NCI-H1092 treated with DMSO at 0.1 percent for 48 hours (cell line): ENCODE results near the gene EOGT.

Source experiments
- DNase-seq: peaks from one replicate; lab custom pipeline; 2025; lab: John Stamatoyannopoulos, UW

Gene EOGT

DNA sequence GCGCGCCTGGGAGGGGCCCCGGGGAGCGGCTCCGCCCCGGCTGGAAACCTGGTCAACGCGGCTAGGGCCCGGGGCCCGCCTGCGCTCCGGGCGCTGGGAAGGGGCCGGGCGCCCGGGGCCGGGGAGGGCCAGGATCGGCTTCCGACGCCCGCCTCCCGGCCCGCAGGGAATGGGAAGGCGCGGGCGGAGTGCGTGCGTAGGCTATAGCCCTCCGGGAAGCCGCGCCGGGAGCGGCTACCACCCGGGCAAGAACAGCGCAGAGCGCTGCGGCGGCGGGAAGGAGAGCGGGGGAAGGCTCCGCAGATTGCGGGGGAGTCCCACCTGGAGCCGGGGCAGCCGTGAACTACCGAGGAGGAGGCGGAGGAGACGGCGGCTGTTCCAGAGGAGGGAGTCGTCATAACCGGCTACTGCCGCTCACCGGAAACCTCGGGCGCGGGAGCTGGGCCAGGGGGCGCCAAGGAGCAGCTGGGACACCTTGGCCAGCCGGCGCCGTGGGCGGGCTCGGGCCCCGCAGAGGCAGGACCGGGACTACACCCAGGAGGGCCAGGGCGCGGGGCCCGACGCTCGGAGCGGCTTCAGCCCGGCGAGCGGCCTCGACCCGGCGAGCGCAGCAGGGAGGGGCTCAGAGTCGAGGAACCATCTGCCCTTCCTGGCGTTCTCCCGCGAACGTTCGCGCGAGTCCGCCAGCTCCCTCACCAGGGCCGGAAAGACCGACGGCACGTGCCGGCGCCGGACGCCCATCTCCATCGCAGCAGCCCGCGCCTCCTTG is at the start of gene EOGT:
TSS of gene EOGT (minus strand) at position 432 of the 769 bp plus-strand sequence. CDS start 3,838 bp downstream, outside the sequence.
- peak; percentile 40 for DNase-seq

DNA sequence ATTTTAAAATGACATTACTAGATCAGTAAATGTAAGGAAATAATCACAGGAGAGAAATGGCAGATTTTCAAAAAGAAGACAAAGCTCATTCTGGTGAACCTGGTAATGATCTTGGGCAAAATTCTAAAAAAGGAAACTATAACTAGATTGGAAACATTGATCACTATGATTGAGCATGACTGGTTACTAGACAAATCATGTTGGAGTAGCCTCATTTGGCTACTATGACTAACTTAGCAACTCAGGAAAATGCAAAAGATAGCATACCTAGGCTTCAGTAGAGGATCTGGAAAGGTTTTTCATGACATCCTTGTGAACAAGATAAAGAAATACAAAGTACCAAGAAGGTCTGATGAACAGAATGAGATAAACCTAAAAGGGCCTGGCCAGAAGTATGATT is 46.2 kb upstream of the EOGT start:
- DNase-seq = no peak

DNA sequence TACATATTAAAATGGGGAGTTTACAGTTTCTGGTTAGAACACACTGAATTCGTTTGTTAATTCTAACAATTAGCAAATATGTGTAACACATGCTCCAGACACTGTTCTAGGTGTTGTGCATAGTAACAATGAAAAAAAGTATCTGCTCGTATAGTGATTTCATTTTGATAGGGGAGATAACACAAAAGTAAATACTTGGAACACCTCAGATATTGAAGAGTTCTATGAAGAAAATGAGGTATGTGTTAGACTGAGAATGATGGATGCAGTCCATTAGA is 45.4 kb upstream of the EOGT start:
- DNase-seq = no peak

DNA sequence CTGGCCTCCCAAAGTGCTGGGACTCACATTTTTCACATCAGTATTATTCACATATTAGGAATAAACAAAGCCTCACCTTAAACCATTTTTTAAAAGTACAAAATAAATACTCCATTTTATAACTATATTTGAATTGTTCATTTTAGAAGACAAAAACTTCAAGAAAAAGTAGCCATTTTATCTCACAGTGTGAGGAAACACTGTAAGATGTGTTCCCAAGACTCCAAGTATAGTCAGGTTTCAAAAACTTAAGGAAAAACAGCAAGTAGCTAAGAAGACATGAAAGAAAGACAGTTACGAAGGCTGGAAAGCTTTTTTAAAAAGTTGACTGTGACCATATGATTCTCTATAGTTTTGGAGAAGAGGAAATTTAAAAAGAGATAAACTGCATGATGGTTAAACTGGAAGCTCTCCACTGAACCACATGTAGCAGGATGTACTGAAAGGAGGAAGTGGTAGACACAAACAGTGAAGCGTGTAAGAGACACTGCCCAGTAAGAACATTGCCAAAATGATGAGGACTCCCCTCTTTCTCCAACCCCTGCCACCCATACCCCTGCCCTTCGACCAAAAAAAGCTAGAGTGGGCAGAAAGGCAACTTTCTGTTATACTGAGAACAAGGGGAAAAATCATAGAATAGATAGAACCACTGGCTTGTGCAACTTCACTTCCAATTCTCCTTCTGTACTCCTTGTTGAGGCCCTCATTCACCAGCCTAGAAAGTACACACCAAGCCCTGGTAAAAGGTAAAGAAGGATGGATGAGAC is 44.9 kb upstream of the EOGT start:
- DNase-seq = no peak

DNA sequence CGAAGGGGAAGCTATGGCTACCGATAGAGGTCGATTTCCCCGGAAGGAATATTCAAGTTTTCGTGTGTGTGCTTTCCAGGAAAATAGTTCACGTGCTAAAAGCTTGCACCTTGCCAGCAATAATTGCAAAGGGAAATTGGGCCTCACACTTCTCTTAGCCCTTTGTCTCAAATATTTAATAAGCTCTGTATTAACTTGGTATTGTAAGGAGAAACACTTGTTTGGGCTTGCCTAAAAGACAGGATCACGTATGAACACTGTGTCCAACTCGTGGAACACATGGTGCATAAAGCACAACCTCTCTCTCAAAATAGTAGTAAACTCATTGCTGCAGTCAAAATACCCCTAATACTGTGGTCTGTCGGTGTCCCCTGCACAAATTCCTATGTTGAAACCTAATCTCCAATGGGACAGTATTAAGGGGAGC is 39.0 kb upstream of the EOGT start:
- DNase-seq = no peak

DNA sequence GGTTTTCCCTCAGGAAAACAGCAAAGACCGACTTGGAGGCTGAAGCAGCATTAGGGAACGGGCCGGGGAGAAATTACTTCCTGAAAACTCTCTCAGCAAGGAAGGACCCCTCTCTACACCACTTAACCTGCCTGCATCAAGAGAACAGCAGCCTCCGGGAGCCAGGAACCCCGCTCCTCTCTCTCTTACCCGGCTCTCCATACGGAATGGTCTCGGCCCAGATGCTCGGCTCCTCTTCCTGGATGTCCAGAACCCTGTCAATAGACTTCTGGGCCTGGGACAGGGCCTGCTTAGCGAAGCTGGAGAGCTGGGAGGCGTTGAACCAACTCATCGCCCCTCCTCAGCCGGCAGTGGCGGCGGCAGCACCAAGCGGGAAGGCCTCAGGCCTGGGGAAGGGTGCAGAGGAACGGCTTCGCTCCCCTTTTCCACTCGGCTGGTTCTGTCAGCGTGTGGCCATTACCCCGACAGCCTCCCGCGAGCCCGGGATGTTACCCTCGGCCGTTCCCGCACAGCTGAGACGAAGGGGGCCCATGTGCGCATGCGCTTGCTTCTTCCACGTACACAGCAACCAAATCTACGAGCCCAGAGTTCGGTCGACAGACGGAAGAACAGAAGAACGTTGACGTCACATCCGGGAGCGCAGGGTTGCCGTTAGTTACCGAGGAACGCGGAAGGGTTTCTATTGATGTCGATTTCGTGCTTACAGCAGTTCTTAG is 38.4 kb upstream of the EOGT start, which contains the start of gene TMF1:
TSS of gene TMF1 (minus strand) at position 578 of the 716 bp plus-strand sequence. CDS start at position 331, 247 bp downstream.
- no peak for DNase-seq

DNA sequence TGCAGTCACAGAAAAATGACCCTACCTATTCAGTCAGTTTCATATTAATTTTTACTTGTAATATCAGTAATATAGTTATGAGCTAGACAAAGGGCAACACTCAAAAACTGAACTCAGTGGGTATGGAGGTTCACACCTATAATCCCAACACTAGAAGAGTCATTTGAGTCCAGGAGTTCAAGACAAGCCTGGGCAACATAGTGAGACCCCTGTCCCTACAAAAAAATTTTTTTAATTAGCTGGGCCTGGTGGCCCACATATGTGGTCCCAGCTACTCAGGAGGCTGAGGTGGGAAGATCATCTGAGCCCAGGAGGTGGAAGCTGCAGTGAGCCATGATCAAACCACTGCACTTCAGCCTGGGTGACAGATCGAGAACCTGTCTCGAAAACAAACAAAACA is 35.5 kb upstream of the EOGT start:
- no peak for DNase-seq

DNA sequence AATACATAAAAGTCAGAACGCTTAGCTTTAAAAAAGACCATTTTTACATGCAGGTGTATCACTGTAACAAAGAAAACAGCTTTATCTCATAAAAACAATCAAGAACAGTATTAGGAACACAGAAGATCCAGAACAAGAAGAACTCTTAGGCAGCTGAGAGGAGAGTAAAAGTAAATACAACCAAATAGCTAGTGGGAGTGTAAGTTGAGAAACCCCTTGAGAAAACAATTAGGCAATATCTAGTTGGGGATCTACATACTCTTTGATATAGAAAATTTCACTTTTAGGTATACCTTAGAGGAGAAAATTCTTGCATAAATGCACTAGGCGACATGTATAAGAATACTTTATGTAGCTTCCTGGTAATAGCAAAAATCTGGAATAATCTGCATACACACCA is 31.1 kb upstream of the EOGT start:
- no peak for DNase-seq

DNA sequence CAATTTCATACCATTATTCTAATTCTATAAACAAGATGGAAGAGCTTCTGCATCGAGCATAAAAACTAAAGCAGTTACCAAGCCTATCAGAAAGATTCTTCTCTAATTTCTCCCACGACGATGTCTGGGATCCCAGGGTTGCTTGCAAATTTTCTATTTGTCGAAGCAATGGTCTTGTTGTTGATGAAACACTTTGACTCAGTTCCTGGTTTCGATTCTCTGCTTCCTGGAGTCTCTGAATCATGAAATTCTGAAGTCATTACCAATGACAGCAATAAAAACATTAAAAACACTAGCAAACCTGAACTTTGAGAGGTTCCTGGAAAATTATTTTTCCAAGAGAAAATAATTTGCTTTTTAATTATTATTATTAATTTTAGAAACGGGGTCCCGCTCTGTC is 20.0 kb upstream of the EOGT start:
- DNase-seq = no peak

DNA sequence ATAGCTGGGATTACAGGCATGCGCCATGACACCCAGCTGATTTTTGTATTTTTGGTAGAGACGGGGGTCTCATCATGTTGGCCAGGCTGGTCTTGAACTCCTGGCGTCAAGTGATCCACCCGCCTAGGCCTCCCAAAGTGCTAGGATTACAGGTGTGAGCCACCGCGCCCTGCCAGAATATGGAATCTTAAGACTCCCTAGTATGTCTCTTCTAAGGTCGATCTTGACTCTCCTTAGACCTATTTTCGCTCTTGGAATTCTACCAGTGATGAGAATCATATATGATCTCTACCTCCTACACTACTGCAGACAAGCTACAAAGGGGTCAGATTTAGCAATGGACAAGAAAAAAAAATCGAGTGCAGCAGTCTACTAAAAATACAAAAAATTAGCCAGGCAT is 19.3 kb upstream of the EOGT start:
- no peak for DNase-seq

DNA sequence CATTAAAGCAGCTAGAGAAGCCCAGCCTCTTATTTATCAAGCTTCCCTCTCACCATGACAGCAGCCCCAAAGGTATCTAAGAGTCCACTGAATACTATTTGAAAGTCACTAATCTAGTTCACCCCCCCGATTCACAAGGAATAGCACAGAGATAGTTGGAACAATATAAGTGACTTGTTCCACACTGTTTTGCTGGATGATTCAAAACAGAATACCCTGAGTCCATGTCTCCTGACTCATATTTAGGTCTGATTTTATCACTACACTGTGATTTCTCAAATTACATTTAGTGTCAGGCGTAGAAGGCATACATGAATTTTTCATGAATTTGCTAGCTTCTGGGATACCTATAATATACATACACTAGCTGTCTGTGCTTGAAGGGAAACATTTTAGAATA is 18.7 kb upstream of the EOGT start:
- DNase-seq = no peak

DNA sequence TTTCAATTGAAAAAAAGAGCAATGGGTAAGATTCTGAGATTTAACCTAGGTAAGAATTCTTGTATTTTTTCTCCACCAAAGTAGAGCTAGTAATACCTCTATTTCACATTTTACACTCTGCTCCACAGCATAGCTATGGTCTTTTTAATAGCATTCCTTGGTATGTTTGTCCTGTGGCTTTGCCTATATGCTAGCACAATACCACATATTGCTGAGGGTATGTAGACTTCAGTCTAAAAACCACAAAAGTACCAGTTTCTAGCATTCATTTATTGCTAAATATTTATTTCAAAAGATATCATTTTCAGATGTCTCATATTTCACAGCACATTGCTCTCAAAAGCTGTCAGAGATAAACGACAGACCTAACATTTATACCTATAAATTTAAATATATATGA is 18.2 kb upstream of the EOGT start:
- DNase-seq = no peak

DNA sequence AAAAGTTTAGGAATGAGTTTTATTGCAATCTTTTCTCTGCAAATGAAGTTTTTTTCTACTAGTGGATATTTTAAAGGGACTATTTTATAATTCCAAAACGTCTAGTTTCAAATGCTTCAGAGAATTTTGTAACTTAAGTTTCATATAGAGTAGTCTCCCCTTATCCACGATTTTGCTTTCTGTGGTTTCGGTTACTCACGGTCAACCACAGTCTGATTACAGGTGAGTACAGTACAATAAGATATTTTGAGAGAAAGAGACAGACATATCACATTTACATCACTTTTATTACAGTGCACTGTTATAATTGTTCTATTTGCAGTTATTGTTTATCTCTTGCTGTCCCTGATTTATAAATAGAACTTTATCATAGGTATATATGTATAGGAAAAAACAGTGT is 7.4 kb upstream of the EOGT start:
- no peak for DNase-seq

DNA sequence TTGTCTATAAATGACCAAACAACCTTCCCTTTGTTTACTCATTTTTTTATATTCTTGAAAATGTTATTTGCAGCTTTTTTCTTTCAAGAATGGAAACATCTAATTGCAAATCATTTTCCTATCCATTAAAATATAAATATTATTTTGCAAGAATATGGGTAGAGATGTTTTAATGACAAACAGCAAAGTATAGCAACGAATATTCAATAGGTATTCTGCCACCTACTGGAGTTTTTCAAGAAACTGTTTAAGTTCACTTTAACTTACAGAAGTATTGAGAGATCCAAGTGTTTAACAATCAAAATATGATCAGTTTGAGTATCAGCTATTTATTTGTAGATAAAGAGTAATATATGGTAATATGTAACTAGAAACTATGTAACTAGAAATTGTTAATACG is 6.9 kb upstream of the EOGT start:
- DNase-seq = no peak

DNA sequence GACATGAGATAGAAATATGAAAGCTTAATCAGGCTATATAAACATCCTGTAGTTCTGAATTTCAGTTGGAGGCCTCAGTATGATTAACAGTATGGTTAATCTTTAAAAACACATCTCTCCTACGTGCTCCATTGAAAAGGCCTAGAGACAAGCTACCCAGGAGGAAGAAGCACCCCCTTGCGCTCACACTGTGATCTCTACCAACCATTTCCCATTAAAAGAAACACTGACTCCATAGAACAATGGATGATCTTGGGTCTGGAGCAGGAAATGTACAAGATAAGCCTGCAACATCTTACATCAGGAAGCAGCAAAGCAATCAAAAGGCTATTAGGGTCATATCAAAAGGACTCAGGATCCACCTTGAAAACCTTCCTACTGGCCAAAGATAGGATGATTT is 3.4 kb upstream of the EOGT start:
- DNase-seq = no peak

DNA sequence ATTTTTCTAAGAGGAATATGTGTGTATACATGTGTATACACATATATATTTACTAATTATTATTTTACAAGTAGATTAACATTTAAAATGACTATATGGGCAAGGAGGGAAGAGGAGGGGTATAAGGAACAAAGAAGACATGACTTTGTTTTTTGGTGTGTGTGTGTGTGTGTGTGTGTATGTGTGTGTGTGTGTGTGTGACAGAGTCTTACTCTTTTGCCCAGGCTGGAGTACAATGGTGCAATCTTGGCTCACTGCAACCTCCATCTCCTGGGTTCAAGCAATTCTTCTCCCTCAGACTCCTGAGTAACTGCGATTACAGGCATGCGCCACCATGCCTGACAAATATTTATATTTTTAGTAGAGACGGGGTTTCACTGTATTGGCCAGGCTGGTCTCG is 2.6 kb upstream of the EOGT start:
- no peak for DNase-seq

DNA sequence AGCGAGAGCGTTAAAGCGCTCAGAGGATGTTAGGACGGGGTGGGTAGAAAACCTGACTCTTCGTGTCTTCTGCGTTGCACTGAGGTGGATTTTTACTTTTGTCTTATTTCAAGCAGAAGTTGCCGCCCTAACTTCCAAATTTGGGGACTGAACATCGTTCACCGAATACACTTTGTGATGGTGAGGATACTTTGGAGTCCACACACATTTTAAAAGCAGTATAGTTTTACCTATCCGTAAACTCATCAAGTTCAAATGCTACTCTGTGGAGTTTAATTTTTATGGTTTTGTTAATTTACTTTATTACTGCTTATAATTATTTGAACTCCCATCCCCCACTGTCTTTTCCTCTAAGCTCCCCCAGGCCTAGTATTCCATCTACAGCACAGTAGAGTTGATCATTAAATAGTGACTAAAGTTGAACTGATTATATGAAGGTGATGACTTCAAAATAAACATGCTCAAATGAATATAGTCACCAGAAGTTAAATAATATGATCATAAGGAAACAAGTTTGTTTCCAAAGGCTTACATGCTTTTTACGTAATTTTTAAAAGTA is 617 bp upstream of the EOGT start:
- no peak for DNase-seq

DNA sequence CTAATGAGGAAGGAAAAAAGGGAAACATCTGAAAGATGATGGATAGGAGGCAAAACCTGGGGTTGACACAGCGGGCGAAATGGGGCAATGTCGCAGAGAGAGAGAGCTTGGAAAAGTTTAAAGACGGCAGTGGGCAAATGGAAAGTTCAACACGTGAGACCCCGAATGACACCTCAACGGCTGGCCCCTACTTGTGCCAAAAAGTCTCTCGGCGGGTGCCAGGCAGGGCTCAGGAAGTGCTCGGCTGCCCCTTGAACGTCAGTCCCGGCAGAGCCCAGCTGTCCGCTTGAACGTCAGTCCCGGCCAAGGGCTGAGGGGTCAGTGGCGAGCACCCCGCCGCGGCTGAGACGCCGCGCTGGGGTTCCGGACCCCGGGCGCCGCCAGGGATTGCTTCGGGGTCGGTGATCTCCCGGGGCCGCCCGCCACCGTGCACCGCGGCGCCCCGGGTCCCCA is 658 bp downstream of the EOGT start:
- DNase-seq = peak; percentile 1

DNA sequence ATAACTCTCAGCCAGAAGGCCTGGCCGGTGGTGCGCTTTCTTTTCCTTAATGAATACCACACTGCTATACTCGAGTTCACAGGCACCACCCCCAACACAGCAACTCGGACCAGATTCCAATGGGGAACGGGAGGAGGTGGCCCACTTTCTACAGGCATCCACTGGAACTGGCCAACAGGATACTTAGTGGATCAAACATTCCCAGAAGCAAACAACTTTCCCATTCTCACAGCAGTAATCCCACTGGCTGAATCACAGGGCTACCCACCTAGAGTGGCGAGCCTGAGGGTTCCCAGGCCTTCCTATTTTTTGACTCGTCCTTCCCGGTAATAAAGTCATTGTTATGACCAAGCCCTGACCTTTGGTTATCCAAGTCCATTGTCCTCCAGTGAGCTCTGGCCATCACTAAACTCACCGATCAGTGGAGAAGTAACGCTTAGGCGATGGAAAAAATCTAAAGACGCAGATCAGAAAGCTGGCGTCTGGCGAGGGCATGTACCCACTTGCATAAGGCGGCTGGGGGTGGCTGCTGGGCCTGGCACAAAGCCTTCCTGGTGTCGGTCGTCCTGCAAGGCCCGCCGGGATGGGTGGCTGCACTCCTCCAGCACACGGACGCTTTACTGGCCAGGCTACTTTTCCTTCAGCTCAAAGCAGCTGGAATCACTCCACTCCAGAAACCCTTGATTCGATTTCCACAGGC is 1.2 kb downstream of the EOGT start:
- no peak for DNase-seq

DNA sequence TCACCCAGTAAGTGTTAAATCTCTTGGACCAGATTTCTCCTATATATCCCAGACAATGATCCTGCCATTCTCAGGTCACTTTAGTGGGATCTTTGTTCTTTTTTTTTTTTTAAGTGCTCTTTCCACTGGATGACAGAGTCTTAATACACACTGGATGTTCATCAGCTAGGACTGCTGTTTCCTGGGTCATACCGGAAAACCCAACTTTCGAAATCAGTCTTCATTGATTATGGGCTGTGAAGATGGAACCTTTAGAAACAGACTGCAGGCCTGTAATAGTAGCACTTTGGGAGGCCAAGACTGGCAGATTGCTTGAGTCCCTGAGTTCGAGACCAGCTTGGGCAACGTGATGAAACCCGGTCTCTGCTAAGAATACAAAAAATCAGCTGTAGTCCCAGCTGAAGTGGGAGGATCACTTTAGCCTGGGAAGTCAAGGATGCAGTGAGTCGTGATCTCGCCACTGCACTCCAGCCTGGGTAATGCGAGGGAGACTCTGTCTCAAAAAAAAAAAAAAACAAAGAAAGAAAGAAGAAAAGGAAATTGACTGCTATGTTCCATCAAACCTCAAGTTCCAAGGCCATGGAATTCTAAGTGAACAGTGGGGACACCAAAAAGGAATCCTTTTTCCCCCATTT is 2.3 kb downstream of the EOGT start:
- no peak for DNase-seq
